Measurements from ENCODE around the gene MYCBP2. TPM values are rescaled to one million over a fixed set of nuclear protein-coding genes. Genes with fewer than 3 reads are reported as not detected.

MYCBP2 gene
- polyA plus RNA-seq, 2 of the 4 experiments (the other 2 are of a cell fraction) = 15.8 to 37.8 TPM

GRCh38 chr13:77360032-77360685 lies 33.3 kb upstream of the MYCBP2 start:
- no peak for FAIRE-seq
- POLR2A ChIA-PET = interaction anchor here (0.6 kb wide), 1 partner anchor 233 kb away, joined by 3 read pairs; no protein-coding TSS in a partner anchor

GRCh38 chr13:77359171-77359570 lies 32.3 kb upstream of the MYCBP2 start:
- no peak for DNase-seq (ENCODE audit: low read depth in 1 of 2, low spot score in 1 of 2)
- ChIA-PET CTCF (interaction anchor here (1.1 kb wide), 1 partner anchor 23 kb away, joined by 3 read pairs; no protein-coding TSS in a partner anchor), POLR2A (no interaction called here)
- FAIRE-seq = no peak
- H3K4me1 ChIP-seq = no peaks in the 10 kb centered on the region
- ATAC-seq = no peak
- TF ChIP-seq MYC (IDR thresholded peaks at IDR 0.05; ENCODE audit: borderline replicate concordance, low read length) = no peak
- TF ChIP-seq SMC3 (IDR thresholded peaks at IDR 0.05) = no peak
- no peak for TF ChIP-seq RCOR1 (IDR thresholded peaks at IDR 0.05; ENCODE audit: low read depth, low read length)
- no peak for TF ChIP-seq RNF2 (IDR thresholded peaks at IDR 0.05; ENCODE audit: borderline replicate concordance, low read depth)
- TF ChIP-seq FOSL2 (IDR thresholded peaks at IDR 0.05) = no peak
- no peak for TF ChIP-seq FOSL2 (CRISPR knock-in tag; IDR thresholded peaks at IDR 0.05)
- TF ChIP-seq MAFK (IDR thresholded peaks at IDR 0.05; ENCODE audit: partially characterized antibody) = no peak
- TF ChIP-seq KDM1A (IDR thresholded peaks at IDR 0.05; ENCODE audit: low read depth) = no peak
- TF ChIP-seq TFCP2L1 (CRISPR knock-in tag; IDR thresholded peaks at IDR 0.05) = no peak
- no peak for TF ChIP-seq KDM5A (IDR thresholded peaks at IDR 0.05)
- TF ChIP-seq CEBPB (IDR thresholded peaks at IDR 0.05) = no peak
- H3K27ac ChIP-seq = no peak overlapping the region
- 30% methylated on average over 3 of the region's 3 CpGs for WGBS (ENCODE audit: missing lambda C conversion rate)
- H3K4me3 ChIP-seq = no peak overlapping the region
- no peak overlapping the region for H3K4me2 ChIP-seq
- no peaks in the 10 kb centered on the region for H3K9me3 ChIP-seq

More at GRCh38 chr13:77360032-77360685, 33.3 kb upstream of the MYCBP2 start:
- Histone ChIP-seq H3K4me1 (no peaks in the 10 kb centered on the region), H3K9me3 (no peaks in the 10 kb centered on the region), H3K27ac (no peak overlapping the region), H3K4me3 (no peak overlapping the region), H3K4me2 (no peak overlapping the region)
- CTCF ChIA-PET = interaction anchor here (1.1 kb wide), 1 partner anchor 24 kb away, joined by 3 read pairs; no protein-coding TSS in a partner anchor
- 48% methylated on average over 3 of the region's 3 CpGs for WGBS (ENCODE audit: missing lambda C conversion rate)
- ATAC-seq = no peak
- TF ChIP-seq FOSL2 (IDR thresholded peaks at IDR 0.05) (no peak), FOSL2 (CRISPR knock-in tag; IDR thresholded peaks at IDR 0.05) (no peak), RFX5 (IDR thresholded peaks at IDR 0.05) (no peak), HES2 (IDR thresholded peaks at IDR 0.05) (no peak), CTCF (IDR thresholded peaks at IDR 0.05) (no peak), BCL3 (IDR thresholded peaks at IDR 0.05) (no peak), MAZ (IDR thresholded peaks at IDR 0.05; ENCODE audit: borderline replicate concordance, low read depth, low read length) (no peak), JUN (IDR thresholded peaks at IDR 0.05) (no peak), CHD4 (IDR thresholded peaks at IDR 0.05; ENCODE audit: borderline replicate concordance) (no peak), TP53 (CRISPR knock-in tag; IDR thresholded peaks at IDR 0.05) (no peak)
- no peak for DNase-seq (ENCODE audit: low read depth in 1 of 2, low spot score in 1 of 2)

- no peaks in the 10 kb centered on the region for H3K9me3 ChIP-seq
- WGBS (ENCODE audit: missing lambda C conversion rate) = 77% methylated on average over 1 of the region's 1 CpG
- DNase-seq (ENCODE audit: low read depth in 1 of 2, low spot score in 1 of 2) (no peak), ATAC-seq (no peak), FAIRE-seq (no peak)
- H3K4me1 ChIP-seq = no peaks in the 10 kb centered on the region
- no peak for TF ChIP-seq PHF8 (IDR thresholded peaks at IDR 0.05; ENCODE audit: borderline replicate concordance, low read depth)
- no peak for TF ChIP-seq RFX5 (IDR thresholded peaks at IDR 0.05)
- TF ChIP-seq SMC3 (IDR thresholded peaks at IDR 0.05) = no peak
- no peak for TF ChIP-seq POLR2AphosphoS2 (conservative IDR thresholded peaks at IDR 0.05; ENCODE audit: low read length)
- no peak for TF ChIP-seq CTCF (IDR thresholded peaks at IDR 0.05)
- TF ChIP-seq HMGXB4 (CRISPR knock-in tag; IDR thresholded peaks at IDR 0.05; ENCODE audit: borderline replicate concordance) = no peak
- no peak for TF ChIP-seq MYC (IDR thresholded peaks at IDR 0.05; ENCODE audit: borderline replicate concordance, low read length)
- no peak for TF ChIP-seq SREBF2 (IDR thresholded peaks at IDR 0.05)
- ChIA-PET POLR2A (no interaction called here), CTCF (no interaction called here)
- no peak overlapping the region for H3K27ac ChIP-seq
- H3K4me2 ChIP-seq = no peak overlapping the region
- H3K4me3 ChIP-seq = no peak overlapping the region
Observed at GRCh38 chr13:77358001-77358400, 31.1 kb upstream of the MYCBP2 start.
